ENCODE data around the gene ARFGAP2.

ARFGAP2 gene

DNA sequence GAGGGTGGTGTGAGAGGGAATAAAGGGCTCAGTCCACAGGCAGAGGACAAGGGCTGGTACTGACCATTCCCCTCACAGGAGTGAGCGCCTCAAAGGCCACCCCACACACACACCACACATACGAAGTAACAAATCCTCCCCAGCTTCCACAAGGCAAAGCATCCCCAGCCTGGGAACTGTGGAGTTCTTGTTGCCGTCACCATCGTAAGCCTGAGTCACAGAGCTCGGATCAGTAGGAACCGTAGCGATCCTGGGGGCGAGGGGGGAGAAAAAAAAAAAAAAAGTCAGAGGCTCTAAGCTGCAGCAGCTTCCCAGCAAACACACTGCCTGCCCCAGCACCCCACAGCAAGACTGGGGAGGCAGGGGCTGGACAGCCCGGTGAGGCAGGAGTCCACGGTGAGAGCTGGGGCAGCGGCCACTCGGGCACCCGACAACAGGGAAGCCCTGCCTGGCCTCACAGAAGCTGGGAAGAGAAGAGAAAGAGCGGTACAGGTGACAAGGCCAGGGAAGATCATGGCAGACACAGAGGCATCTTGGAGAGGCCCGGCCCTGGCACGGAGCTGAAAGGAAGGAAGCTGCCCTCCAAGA, 11.3 kb downstream of the ARFGAP2 start:
- peaks cover 61% of the 10 kb centered on the region for H3K36me3 ChIP-seq (ENCODE audit: control insufficient read depth, insufficient read depth, low read length)
- no peaks in the 10 kb centered on the region for H3K9me3 ChIP-seq (ENCODE audit: control insufficient read depth, insufficient read depth, low read length)
- no peak overlapping the region for H3K27ac ChIP-seq (ENCODE audit: low read depth, low read length)

DNA sequence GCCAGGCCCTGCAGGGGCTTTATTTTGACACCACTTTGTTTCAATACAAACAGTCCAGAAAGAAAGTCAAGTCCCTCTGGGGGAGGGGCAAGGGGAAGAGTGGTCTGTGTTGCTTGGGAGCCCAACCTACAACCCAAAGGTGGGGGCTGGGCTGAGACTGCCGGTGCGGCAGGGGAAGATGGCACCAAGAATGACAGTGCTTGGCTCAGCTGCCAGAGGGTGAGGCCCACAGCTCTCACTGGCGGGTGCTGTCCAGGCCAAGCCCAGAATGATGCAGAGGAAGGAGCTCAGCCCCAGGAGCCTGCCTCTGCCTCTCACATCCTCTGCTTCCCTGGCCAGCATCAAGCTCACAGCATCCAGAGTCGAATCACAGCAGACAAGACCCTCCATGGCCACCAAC, 12.4 kb downstream of the ARFGAP2 start:
- Histone ChIP-seq H3K36me3 (ENCODE audit: control insufficient read depth, insufficient read depth, low read length) (peaks cover 55% of the 10 kb centered on the region), H3K27ac (ENCODE audit: low read depth, low read length) (no peak overlapping the region)

More for the DNA sequence above, 11.3 kb downstream of the ARFGAP2 start:
- no peaks in the 10 kb centered on the region for H3K27me3 ChIP-seq (ENCODE audit: control insufficient read depth, insufficient read depth, low read length)
- no peaks in the 10 kb centered on the region for H3K4me1 ChIP-seq (ENCODE audit: control insufficient read depth, insufficient read depth, low read length)
- H3K4me3 ChIP-seq (ENCODE audit: low read depth, low read length) = no peak overlapping the region
- no peak overlapping the region for H3K9ac ChIP-seq (ENCODE audit: low read depth, low read length)

GRCh38 chr11:47163898-47164297, 12.8 kb downstream of the ARFGAP2 start:
- Histone ChIP-seq H3K9ac (ENCODE audit: low read depth, low read length) (no peak overlapping the region), H3K4me1 (ENCODE audit: control insufficient read depth, insufficient read depth, low read length) (no peaks in the 10 kb centered on the region), H3K9me3 (ENCODE audit: control insufficient read depth, insufficient read depth, low read length) (no peaks in the 10 kb centered on the region), H3K27ac (ENCODE audit: low read depth, low read length) (no peak overlapping the region), H3K4me3 (ENCODE audit: low read depth, low read length) (no peak overlapping the region), H3K36me3 (ENCODE audit: control insufficient read depth, insufficient read depth, low read length) (peaks cover 52% of the 10 kb centered on the region), H3K27me3 (ENCODE audit: control insufficient read depth, insufficient read depth, low read length) (no peaks in the 10 kb centered on the region)

More for the DNA sequence above, 12.4 kb downstream of the ARFGAP2 start:
- Histone ChIP-seq H3K4me3 (ENCODE audit: low read depth, low read length) (no peak overlapping the region), H3K27me3 (ENCODE audit: control insufficient read depth, insufficient read depth, low read length) (no peaks in the 10 kb centered on the region), H3K4me1 (ENCODE audit: control insufficient read depth, insufficient read depth, low read length) (no peaks in the 10 kb centered on the region), H3K9ac (ENCODE audit: low read depth, low read length) (no peak overlapping the region), H3K9me3 (ENCODE audit: control insufficient read depth, insufficient read depth, low read length) (no peaks in the 10 kb centered on the region)

GRCh38 chr11:47163193-47163592, 13.5 kb downstream of the ARFGAP2 start:
- no peaks in the 10 kb centered on the region for H3K9me3 ChIP-seq (ENCODE audit: control insufficient read depth, insufficient read depth, low read length)
- H3K27me3 ChIP-seq (ENCODE audit: control insufficient read depth, insufficient read depth, low read length) = no peaks in the 10 kb centered on the region
- no peak overlapping the region for H3K4me3 ChIP-seq (ENCODE audit: low read depth, low read length)
- H3K36me3 ChIP-seq (ENCODE audit: control insufficient read depth, insufficient read depth, low read length) = peaks cover 45% of the 10 kb centered on the region
- no peak overlapping the region for H3K27ac ChIP-seq (ENCODE audit: low read depth, low read length)
- H3K4me1 ChIP-seq (ENCODE audit: control insufficient read depth, insufficient read depth, low read length) = no peaks in the 10 kb centered on the region
- no peak overlapping the region for H3K9ac ChIP-seq (ENCODE audit: low read depth, low read length)

DNA sequence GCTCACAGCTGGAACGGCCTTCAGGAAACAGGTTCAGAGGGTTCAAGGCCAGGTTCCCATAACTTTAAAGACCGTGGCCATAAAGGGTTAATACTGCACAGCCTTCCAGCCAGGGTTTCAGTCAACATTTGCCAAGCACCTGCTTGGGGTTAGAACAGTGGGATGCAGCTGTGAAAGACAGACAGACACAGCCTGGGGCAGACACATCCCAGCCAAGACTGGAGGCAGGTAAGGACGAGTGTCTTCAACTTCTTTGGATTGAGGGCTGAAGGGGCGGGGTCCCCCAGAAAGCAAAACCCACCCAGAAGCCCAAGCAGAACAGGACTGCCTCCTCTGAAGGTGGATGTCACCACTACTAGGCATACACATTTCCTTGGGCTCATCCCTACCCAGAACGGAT, 14.3 kb downstream of the ARFGAP2 start:
- Histone ChIP-seq H3K4me3 (ENCODE audit: low read depth, low read length) (no peak overlapping the region), H3K9ac (ENCODE audit: low read depth, low read length) (no peak overlapping the region), H3K27ac (ENCODE audit: low read depth, low read length) (no peak overlapping the region), H3K27me3 (ENCODE audit: control insufficient read depth, insufficient read depth, low read length) (no peaks in the 10 kb centered on the region), H3K36me3 (ENCODE audit: control insufficient read depth, insufficient read depth, low read length) (peaks cover 37% of the 10 kb centered on the region), H3K4me1 (ENCODE audit: control insufficient read depth, insufficient read depth, low read length) (no peaks in the 10 kb centered on the region), H3K9me3 (ENCODE audit: control insufficient read depth, insufficient read depth, low read length) (no peaks in the 10 kb centered on the region)

DNA sequence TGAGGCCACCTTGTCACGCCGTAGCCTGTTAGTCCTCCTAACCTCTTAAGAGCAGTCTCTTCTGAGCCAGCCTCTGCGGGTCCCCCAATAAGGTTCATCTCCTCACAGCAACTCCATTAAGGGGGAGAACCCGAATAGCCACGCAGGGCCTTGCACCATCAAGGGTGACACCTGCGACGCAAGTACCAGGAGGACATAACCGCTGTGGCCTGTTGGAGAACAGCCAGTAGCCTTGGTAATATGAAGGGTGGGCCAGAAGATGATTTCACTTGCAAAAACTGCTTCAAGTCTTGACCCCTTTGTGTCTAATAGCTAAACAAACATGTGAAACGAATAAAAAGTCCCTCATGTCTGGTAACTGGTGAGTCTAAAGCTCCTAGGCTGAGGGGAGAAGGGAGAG, 14.8 kb downstream of the ARFGAP2 start:
- H3K36me3 ChIP-seq (ENCODE audit: control insufficient read depth, insufficient read depth, low read length) = peaks cover 32% of the 10 kb centered on the region

GRCh38 chr11:47161134-47161854, 15.4 kb downstream of the ARFGAP2 start:
- Histone ChIP-seq H3K36me3 (ENCODE audit: control insufficient read depth, insufficient read depth, low read length) (peaks cover 26% of the 10 kb centered on the region), H3K27ac (ENCODE audit: low read depth, low read length) (peak overlapping the region; percentile 24), H3K9ac (ENCODE audit: low read depth, low read length) (no peak overlapping the region)

More for the DNA sequence above, 14.8 kb downstream of the ARFGAP2 start:
- Histone ChIP-seq H3K27ac (ENCODE audit: low read depth, low read length) (no peak overlapping the region), H3K4me1 (ENCODE audit: control insufficient read depth, insufficient read depth, low read length) (no peaks in the 10 kb centered on the region), H3K9ac (ENCODE audit: low read depth, low read length) (no peak overlapping the region), H3K9me3 (ENCODE audit: control insufficient read depth, insufficient read depth, low read length) (no peaks in the 10 kb centered on the region), H3K27me3 (ENCODE audit: control insufficient read depth, insufficient read depth, low read length) (no peaks in the 10 kb centered on the region), H3K4me3 (ENCODE audit: low read depth, low read length) (no peak overlapping the region)

DNA sequence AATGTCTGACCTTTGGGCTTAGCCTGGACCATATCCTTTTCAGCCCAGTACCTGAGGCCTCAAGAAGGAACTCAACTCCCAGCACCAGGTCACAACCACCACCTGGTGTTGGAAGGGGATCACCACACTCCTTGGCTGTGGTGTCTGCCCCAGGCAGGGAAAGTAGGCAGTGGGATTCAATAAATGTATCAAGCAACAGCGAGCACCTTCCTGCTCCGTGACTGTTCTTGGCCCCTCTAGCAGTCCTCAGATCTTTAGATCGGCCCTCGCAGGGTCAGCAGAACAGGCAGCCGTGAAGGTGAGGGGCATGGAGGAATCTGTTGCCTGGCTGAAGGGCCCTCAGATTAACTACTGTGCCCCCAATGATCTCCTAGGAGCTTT, 15.9 kb downstream of the ARFGAP2 start:
- Histone ChIP-seq H3K27me3 (ENCODE audit: control insufficient read depth, insufficient read depth, low read length) (no peaks in the 10 kb centered on the region), H3K9ac (ENCODE audit: low read depth, low read length) (no peak overlapping the region), H3K9me3 (ENCODE audit: control insufficient read depth, insufficient read depth, low read length) (no peaks in the 10 kb centered on the region), H3K4me1 (ENCODE audit: control insufficient read depth, insufficient read depth, low read length) (no peaks in the 10 kb centered on the region), H3K27ac (ENCODE audit: low read depth, low read length) (no peak overlapping the region), H3K4me3 (ENCODE audit: low read depth, low read length) (no peak overlapping the region), H3K36me3 (ENCODE audit: control insufficient read depth, insufficient read depth, low read length) (peaks cover 20% of the 10 kb centered on the region)

More at GRCh38 chr11:47161134-47161854, 15.4 kb downstream of the ARFGAP2 start:
- Histone ChIP-seq H3K27me3 (ENCODE audit: control insufficient read depth, insufficient read depth, low read length) (no peaks in the 10 kb centered on the region), H3K4me1 (ENCODE audit: control insufficient read depth, insufficient read depth, low read length) (no peaks in the 10 kb centered on the region), H3K4me3 (ENCODE audit: low read depth, low read length) (no peak overlapping the region), H3K9me3 (ENCODE audit: control insufficient read depth, insufficient read depth, low read length) (no peaks in the 10 kb centered on the region)

GRCh38 chr11:47158242-47158641, 18.4 kb downstream of the ARFGAP2 start:
- peaks cover 4% of the 10 kb centered on the region for H3K4me1 ChIP-seq (ENCODE audit: control insufficient read depth, insufficient read depth, low read length)
- H3K9ac ChIP-seq (ENCODE audit: low read depth, low read length) = no peak overlapping the region
- H3K4me3 ChIP-seq (ENCODE audit: low read depth, low read length) = no peak overlapping the region
- H3K27me3 ChIP-seq (ENCODE audit: control insufficient read depth, insufficient read depth, low read length) = no peaks in the 10 kb centered on the region
- no peaks in the 10 kb centered on the region for H3K36me3 ChIP-seq (ENCODE audit: control insufficient read depth, insufficient read depth, low read length)
- H3K9me3 ChIP-seq (ENCODE audit: control insufficient read depth, insufficient read depth, low read length) = no peaks in the 10 kb centered on the region
- H3K27ac ChIP-seq (ENCODE audit: low read depth, low read length) = no peak overlapping the region

GRCh38 chr11:47157805-47158204, 18.9 kb downstream of the ARFGAP2 start:
- Histone ChIP-seq H3K27ac (ENCODE audit: low read depth, low read length) (no peak overlapping the region), H3K27me3 (ENCODE audit: control insufficient read depth, insufficient read depth, low read length) (no peaks in the 10 kb centered on the region), H3K9ac (ENCODE audit: low read depth, low read length) (no peak overlapping the region), H3K9me3 (ENCODE audit: control insufficient read depth, insufficient read depth, low read length) (no peaks in the 10 kb centered on the region), H3K36me3 (ENCODE audit: control insufficient read depth, insufficient read depth, low read length) (no peaks in the 10 kb centered on the region), H3K4me1 (ENCODE audit: control insufficient read depth, insufficient read depth, low read length) (peaks cover 7% of the 10 kb centered on the region), H3K4me3 (ENCODE audit: low read depth, low read length) (no peak overlapping the region)

DNA sequence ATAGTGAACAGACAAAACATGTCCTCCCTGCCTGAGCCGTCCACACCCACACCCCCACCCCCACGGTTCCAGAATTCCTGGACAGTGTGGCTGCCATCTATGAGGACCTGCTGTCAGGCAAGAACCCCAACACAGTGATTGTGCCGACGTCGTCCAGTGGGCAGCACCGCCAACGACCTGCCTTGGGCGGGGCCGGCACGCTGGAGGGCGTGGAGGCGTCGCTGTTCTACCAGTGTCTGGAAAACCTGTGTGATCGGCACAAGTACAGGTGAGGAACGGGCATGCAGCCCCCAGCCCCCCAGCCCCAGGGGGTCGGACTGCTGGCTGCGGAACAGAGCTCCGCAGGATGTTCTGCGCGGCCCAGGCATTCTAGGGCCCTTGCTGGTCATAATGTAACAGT, 19.7 kb downstream of the ARFGAP2 start:
- Histone ChIP-seq H3K9me3 (ENCODE audit: control insufficient read depth, insufficient read depth, low read length) (no peaks in the 10 kb centered on the region), H3K36me3 (ENCODE audit: control insufficient read depth, insufficient read depth, low read length) (no peaks in the 10 kb centered on the region), H3K27me3 (ENCODE audit: control insufficient read depth, insufficient read depth, low read length) (no peaks in the 10 kb centered on the region), H3K4me1 (ENCODE audit: control insufficient read depth, insufficient read depth, low read length) (peaks cover 11% of the 10 kb centered on the region), H3K27ac (ENCODE audit: low read depth, low read length) (no peak overlapping the region), H3K9ac (ENCODE audit: low read depth, low read length) (no peak overlapping the region), H3K4me3 (ENCODE audit: low read depth, low read length) (no peak overlapping the region)
